ENCODE results near the gene SIGMAR1. TPM values are rescaled to one million over a fixed set of nuclear protein-coding genes. Genes with fewer than 3 reads are reported as not detected.

SIGMAR1 gene
- total RNA-seq, 4 donors from 2014 or later: 34.1 to 55.2 (median 51.3) TPM

- Histone ChIP-seq H3K27ac (peak within 1 kb of the TSS; percentile 44 to 54), H3K36me3 (no peaks in the 10 kb centered on the region), H3K4me3 (peak within 1 kb of the TSS; percentile 73 to 94), H3K27me3 (peaks cover 22 to 32% of the 10 kb centered on the region in 2 donors), H3K4me1 (peaks cover 4% of the 10 kb centered on the region in 2 donors), H3K9me3 (no peaks in the 10 kb centered on the region)
- peak; percentile 90 to 96 for DNase-seq
- TF ChIP-seq CTCF (IDR thresholded peaks at IDR 0.05) (peak in 1 of 4 experiments; percentile 17), POLR2A (IDR thresholded peaks at IDR 0.05) (peak in 1 of 2 donors; percentile 35)
- intact Hi-C loops (cut with DNase I; ENCODE audit: low total_unique reads): no loop called here
Observed at GRCh38 chr9:34620061-34620994, 17.3 kb downstream of the SIGMAR1 start, which contains the start of gene DCTN3. Gene DCTN3, minus strand, starts transcription at chr9:34620495. Its CDS starts 31 bp downstream, at chr9:34620464.

- H3K4me1 ChIP-seq: peaks cover 0 to 4% of the 10 kb centered on the region in 2 donors
- DNase-seq: no peak
- H3K27me3 ChIP-seq: no peaks in the 10 kb centered on the region
- H3K27ac ChIP-seq: no peak overlapping the region
- H3K4me3 ChIP-seq: no peak overlapping the region
- H3K9me3 ChIP-seq: no peaks in the 10 kb centered on the region
- intact Hi-C loops (cut with DNase I; ENCODE audit: low total_unique reads): no loop called here
- H3K36me3 ChIP-seq: no peaks in the 10 kb centered on the region
- TF ChIP-seq CTCF (IDR thresholded peaks at IDR 0.05) (no peak), POLR2A (IDR thresholded peaks at IDR 0.05) (no peak)
Observed at GRCh38 chr9:34615132-34615531, 22.5 kb downstream of the SIGMAR1 start.

GRCh38 chr9:34612788-34613390, 24.7 kb downstream of the SIGMAR1 start:
- no peaks in the 10 kb centered on the region for H3K27me3 ChIP-seq
- H3K9me3 ChIP-seq: no peaks in the 10 kb centered on the region
- DNase-seq: peak; percentile 79 to 83
- no peaks in the 10 kb centered on the region for H3K4me1 ChIP-seq
- TF ChIP-seq POLR2A (IDR thresholded peaks at IDR 0.05) (no peak), CTCF (IDR thresholded peaks at IDR 0.05) (peak; percentile 74 to 86 (median 78))
- intact Hi-C loops (cut with DNase I; ENCODE audit: low total_unique reads): no loop called here
- H3K27ac ChIP-seq: peak overlapping the region; percentile 85 to 93
- peak overlapping the region; percentile 63 to 72 for H3K4me3 ChIP-seq
- no peaks in the 10 kb centered on the region for H3K36me3 ChIP-seq

GRCh38 chr9:34611811-34612787, 25.5 kb downstream of the SIGMAR1 start, which contains the start of gene RPP25L:
Gene RPP25L, minus strand, starts transcription at chr9:34612097. Its CDS starts 801 bp downstream, at chr9:34611296.
- H3K27me3 ChIP-seq: no peaks in the 10 kb centered on the region
- no peaks in the 10 kb centered on the region for H3K36me3 ChIP-seq
- TF ChIP-seq CTCF (IDR thresholded peaks at IDR 0.05) (peak in 2 of 4 experiments; percentile 3 to 5), POLR2A (IDR thresholded peaks at IDR 0.05) (peak; percentile 83 to 87)
- peak within 1 kb of the TSS; percentile 85 to 93 for H3K27ac ChIP-seq
- H3K4me1 ChIP-seq: no peaks in the 10 kb centered on the region
- intact Hi-C loops (cut with DNase I; ENCODE audit: low total_unique reads): no loop called here
- H3K9me3 ChIP-seq: no peaks in the 10 kb centered on the region
- H3K4me3 ChIP-seq: peak within 1 kb of the TSS; percentile 63 to 72
- peak; percentile 83 to 89 for DNase-seq

All from uterus (tissue), 4 donors.